CD14-positive monocyte (primary cell): ENCODE measurements around the gene MOB1A. TPM values are rescaled to one million over a fixed set of nuclear protein-coding genes. Genes with fewer than 3 reads are reported as not detected.

ENCODE experiments used
- DNase-seq, 3 donors: peaks; one replicate each; pipeline ENCODE4 v3.0.0-alpha.2; 2011 to 2022
- H2AFZ ChIP-seq: 2 replicates; pipeline ENCODE4 v1.6.0; 2012; ENCODE audit warnings: mild to moderate bottlenecking, low read depth, low read length, inconsistent platforms; ENCODE audit not compliant: insufficient read depth, poor library complexity, severe bottlenecking
- H3K27ac ChIP-seq, 2 donors: 1 replicate in 1 of 2; 2 replicates in 1 of 2; pipeline ENCODE4 v1.5.1; 2012 to 2013; ENCODE audit warnings: low read length in 2 of 2, control low read depth in 1 of 2, inconsistent platforms in 1 of 2, low read depth in 1 of 2, mild to moderate bottlenecking in 1 of 2
- H3K27me3 ChIP-seq, 2 donors: one replicate each; pipeline versions ENCODE4 v1.6.0 to v1.6.1; 2011 to 2013; ENCODE audit warnings: low read length in 2 of 2; ENCODE audit not compliant: control insufficient read depth in 2 of 2, insufficient read depth in 2 of 2
- H3K36me3 ChIP-seq, 2 donors: replicated peaks in 1 of 2; 1 replicate in 1 of 2; 2 replicates in 1 of 2; pipeline versions ENCODE4 v1.5.1 to v1.6.1; 2012 to 2013; ENCODE audit warnings: low read length in 2 of 2, control low read depth in 1 of 2, inconsistent platforms in 1 of 2, mild to moderate bottlenecking in 1 of 2; ENCODE audit not compliant: insufficient read depth in 2 of 2, control insufficient read depth in 1 of 2
- H3K4me1 ChIP-seq, 2 donors: 1 replicate in 1 of 2; 2 replicates in 1 of 2; pipeline versions ENCODE4 v1.5.1 to v1.6.1; 2012 to 2013; ENCODE audit warnings: low read length in 2 of 2, control low read depth in 1 of 2, inconsistent platforms in 1 of 2, mild to moderate bottlenecking in 1 of 2, moderate library complexity in 1 of 2; ENCODE audit not compliant: insufficient read depth in 2 of 2, control insufficient read depth in 1 of 2
- H3K4me2 ChIP-seq: replicated peaks from 2 replicates; pipeline ENCODE3; 2012; ENCODE audit warnings: low read length, moderate library complexity, mild to moderate bottlenecking; ENCODE audit not compliant: poor library complexity, severe bottlenecking; ENCODE audit errors: extremely low read depth
- H3K4me3 ChIP-seq, 3 experiments: fragments of 200-600 bp in 1 of 3; sonication (generic) in 1 of 3; replicated peaks in 1 of 3; 1 replicate in 2 of 3; 2 replicates in 1 of 3; pipeline ENCODE4 v1.5.1; 2011 to 2013; ENCODE audit warnings: low read length in 3 of 3, mild to moderate bottlenecking in 3 of 3, control low read depth in 2 of 3, low read depth in 2 of 3, inconsistent platforms in 1 of 3, moderate library complexity in 1 of 3
- H3K79me2 ChIP-seq: 2 replicates; pipeline ENCODE4 v1.6.0; 2012; ENCODE audit warnings: mild to moderate bottlenecking, control low read depth, inconsistent platforms, low read length, moderate library complexity; ENCODE audit not compliant: insufficient read depth
- H3K9ac ChIP-seq: 2 replicates; pipeline ENCODE4 v1.6.0; 2017; ENCODE audit warnings: low read length, mild to moderate bottlenecking; ENCODE audit not compliant: insufficient read depth, poor library complexity, severe bottlenecking
- H3K9me3 ChIP-seq, 2 donors: replicated peaks in 1 of 2; 1 replicate in 1 of 2; 2 replicates in 1 of 2; pipeline versions ENCODE4 v1.5.1 to v1.6.1; 2012 to 2013; ENCODE audit warnings: low read length in 2 of 2, control low read depth in 1 of 2; ENCODE audit not compliant: control insufficient read depth in 1 of 2, insufficient read depth in 1 of 2
- H4K20me1 ChIP-seq: 2 replicates; pipeline ENCODE4 v1.6.0; 2012; ENCODE audit warnings: mild to moderate bottlenecking, low read length, control low read depth, moderate library complexity; ENCODE audit not compliant: insufficient read depth
- H3K27ac Mint-ChIP-seq, 7 donors: one replicate each; pipeline ENCODE4 v1.8.0; 2020; ENCODE audit warnings: mild to moderate bottlenecking in 7 of 7, mixed read lengths in 7 of 7, moderate library complexity in 6 of 7, inconsistent platforms in 2 of 7
- H3K27me3 Mint-ChIP-seq, 3 donors: one replicate each; pipeline ENCODE4 v1.8.0; 2021 to 2022; ENCODE audit warnings: low read depth in 3 of 3, mild to moderate bottlenecking in 3 of 3, mixed read lengths in 3 of 3, moderate library complexity in 3 of 3, inconsistent platforms in 1 of 3
- H3K36me3 Mint-ChIP-seq, 2 donors: one replicate each; pipeline ENCODE4 v1.8.0; 2020; ENCODE audit warnings: mixed read lengths in 2 of 2, inconsistent platforms in 1 of 2, mild to moderate bottlenecking in 1 of 2
- H3K4me1 Mint-ChIP-seq: one replicate; pipeline ENCODE4 v1.8.0; 2020; ENCODE audit warnings: mild to moderate bottlenecking, mixed read lengths
- H3K4me3 Mint-ChIP-seq, 2 donors: one replicate each; pipeline ENCODE4 v1.8.0; 2020; ENCODE audit warnings: mild to moderate bottlenecking in 2 of 2, mixed read lengths in 2 of 2, moderate library complexity in 1 of 2
- H3K9me3 Mint-ChIP-seq, 7 donors: one replicate each; pipeline ENCODE4 v1.8.0; 2020 to 2022; ENCODE audit warnings: mixed read lengths in 7 of 7, mild to moderate bottlenecking in 6 of 7, moderate library complexity in 6 of 7, inconsistent platforms in 2 of 7
- CTCF ChIP-seq: fragments of 200-600 bp; IDR thresholded peaks from one replicate; pipeline ENCODE4 v1.8.0; 2022; ENCODE audit warnings: antibody characterized with exemption, mild to moderate bottlenecking
- WGBS: methylation state at CpG from one replicate; pipeline ENCODE4 v1.1.5; 2013; ENCODE audit warnings: missing lambda C conversion rate; ENCODE audit not compliant: insufficient coverage; 5-methylcytosine and 5-hydroxymethylcytosine counted together
- intact Hi-C, 2 donors: fragments of 100-400 bp; cut with micrococcal nuclease; formaldehyde crosslinking; loops; one replicate each; pipeline versions ENCODE4 v1.15.0 to v1.15.1; 2023
- polyA plus RNA-seq, 3 donors: library from polyadenylated mRNA; depleted of rRNA in 1 of 3; unstranded in 2 of 3; stranded (reverse) in 1 of 3; fragments of 300-500 nt in 2 of 3; fragments of >200 nt in 1 of 3; fragmentation: Illumina TruSeq in 2 of 3; gene quantifications; 1 replicate in 2 of 3; 2 replicates in 1 of 3; pipeline ENCODE4 v1.2.3, GENCODE V29; 2012 to 2021

Gene MOB1A
- polyA plus RNA-seq, 3 donors, result 55.0 to 367 (median 285) TPM

- Histone ChIP-seq H3K79me2 (peaks cover 76% of the 10 kb centered on the region), H3K27me3 (no peaks in the 10 kb centered on the region), H3K9me3 (no peaks in the 10 kb centered on the region), H3K4me2 (no peak overlapping the region), H3K27ac (no peak overlapping the region), H4K20me1 (peaks cover 59% of the 10 kb centered on the region), H2AFZ (no peak overlapping the region), H3K9ac (no peak overlapping the region), H3K4me3 (no peak overlapping the region), H3K36me3 (peaks cover 3 to 24% of the 10 kb centered on the region in 2 donors), H3K4me1 (peaks cover 36 to 54% of the 10 kb centered on the region in 2 donors)
- Mint-ChIP-seq H3K4me3 (no peak overlapping the region), H3K27me3 (peaks cover 0 to 3% (median 1%) of the 10 kb centered on the region in 3 donors), H3K27ac (peak overlapping the region in 2 of 7 donors; percentile 1 to 52), H3K9me3 (peaks cover 0 to 5% (median 0%) of the 10 kb centered on the region in 7 donors), H3K4me1 (peaks cover 55% of the 10 kb centered on the region), H3K36me3 (peaks cover 12 to 23% of the 10 kb centered on the region in 2 donors)
- DNase-seq, result no peak
- TF ChIP-seq CTCF, result no peak
- intact Hi-C loops, result no loop called here
- WGBS, result 100% methylated on average over 1 of the region's 3 CpGs
These were observed 22.5 kb upstream of the MOB1A start for GRCh38 chr2:74201196-74201595.

GRCh38 chr2:74199871-74200305 is 21.2 kb upstream of the MOB1A start:
- Mint-ChIP-seq H3K4me3 (peak overlapping the region; percentile 92 to 100), H3K27ac (peak overlapping the region in 5 of 7 donors; percentile 97 to 98 (median 98)), H3K36me3 (peaks cover 12 to 21% of the 10 kb centered on the region in 2 donors), H3K27me3 (peaks cover 0 to 5% (median 1%) of the 10 kb centered on the region in 3 donors), H3K9me3 (peaks cover 0 to 5% (median 0%) of the 10 kb centered on the region in 7 donors), H3K4me1 (peaks cover 42% of the 10 kb centered on the region)
- Histone ChIP-seq H3K79me2 (peaks cover 63% of the 10 kb centered on the region), H3K27me3 (no peaks in the 10 kb centered on the region), H3K27ac (peak overlapping the region in 1 of 2 donors; percentile 94), H4K20me1 (peaks cover 52% of the 10 kb centered on the region), H3K9ac (peak overlapping the region; percentile 94), H3K9me3 (no peaks in the 10 kb centered on the region), H3K4me3 (peak overlapping the region in 2 of 3 experiments; percentile 71 to 78), H3K4me2 (peak overlapping the region; percentile 81), H3K4me1 (peaks cover 25 to 41% of the 10 kb centered on the region in 2 donors), H3K36me3 (peaks cover 3 to 23% of the 10 kb centered on the region in 2 donors), H2AFZ (no peak overlapping the region)
- DNase-seq, result no peak
- 66% methylated on average over 6 of the region's 8 CpGs for WGBS
- no peak for TF ChIP-seq CTCF
- intact Hi-C loops, result loop anchor here in 1 of 2 donors (2.0 to 10.0 kb wide), 3 partner anchors 19 to 275 kb away; partner anchors contain the start of gene DGUOK
